Medulla oblongata (tissue), 1 donor: ENCODE measurements around the gene TXK.

Source experiments
- DNase-seq: peaks from one replicate; pipeline ENCODE4 v3.0.0-alpha.2; 2015; ENCODE audit errors: extremely low spot score

TXK gene

DNA sequence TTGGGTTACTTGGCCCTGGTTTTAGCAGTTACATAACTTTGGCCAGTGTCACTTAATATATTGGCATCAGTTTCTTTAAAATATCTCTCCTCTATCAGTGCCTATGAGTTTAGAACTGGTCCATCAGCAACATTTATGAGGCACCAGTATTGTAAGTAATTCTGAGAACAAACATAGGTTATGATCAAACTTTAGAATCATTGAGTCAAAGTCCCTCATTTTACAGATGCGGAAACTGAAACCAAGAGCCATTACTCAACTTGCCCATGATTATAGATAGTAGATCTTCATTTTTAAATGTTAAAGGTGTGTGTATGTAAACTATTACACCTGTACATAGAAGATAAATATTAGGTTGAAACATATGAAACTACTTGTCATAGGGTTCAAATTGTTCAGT is 113.0 kb downstream of the TXK start:
- DNase-seq, result no peak

GRCh38 chr4:48018112-48018511 is 115.9 kb downstream of the TXK start:
- no peak for DNase-seq

DNA sequence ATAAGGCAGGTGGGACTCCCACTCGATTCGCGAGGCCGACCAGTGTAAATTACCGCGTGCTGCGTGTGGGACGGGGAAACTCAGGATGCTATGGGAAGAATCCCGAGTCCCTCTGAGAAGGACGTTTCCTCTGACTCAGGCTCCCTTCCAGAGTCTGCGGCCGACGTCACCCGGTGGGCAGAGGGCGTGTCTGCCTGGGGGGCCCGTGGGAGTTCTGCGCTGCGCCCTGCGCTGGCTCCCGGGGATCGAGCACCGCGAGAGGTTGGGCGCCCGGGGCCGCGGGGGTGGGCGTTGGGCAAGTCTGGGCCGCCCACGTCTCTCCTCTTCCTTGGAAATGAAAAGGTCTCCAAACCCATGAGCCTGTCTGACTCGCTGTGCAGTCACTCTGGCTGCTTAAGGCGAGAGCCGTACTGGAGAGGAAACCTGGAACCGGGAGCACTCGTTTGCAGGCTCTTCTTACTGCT is 116.9 kb downstream of the TXK start:
- DNase-seq, result no peak
